ENCODE results near the gene KLRG1.
A peak's percentile ranks its signal among the peaks of the same experiment; 100 is the strongest.

The KLRG1 gene

GRCh38 chr12:8987163-8987562 lies 2.2 kb upstream of the KLRG1 start:
- no peak for DNase-seq

DNA sequence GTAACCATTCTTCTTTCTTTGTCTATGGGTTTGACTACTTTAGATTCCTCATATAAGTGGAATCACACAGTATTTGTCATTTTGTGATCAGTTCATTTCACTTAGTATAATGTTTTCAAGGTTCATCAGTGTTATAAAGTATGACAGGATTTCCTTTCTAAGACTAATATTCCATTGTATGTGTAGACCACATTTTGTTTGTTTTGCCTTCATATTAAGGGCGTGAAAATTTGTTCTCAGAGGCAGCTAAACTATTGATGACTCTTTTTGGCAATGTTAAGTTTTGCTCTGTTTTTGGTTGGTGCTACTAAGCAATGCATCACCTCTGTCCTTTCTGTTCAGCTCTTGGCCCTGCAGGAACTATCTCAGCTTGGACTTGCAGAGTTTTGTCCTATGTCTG lies 1.7 kb upstream of the KLRG1 start:
- no peak for DNase-seq

DNA sequence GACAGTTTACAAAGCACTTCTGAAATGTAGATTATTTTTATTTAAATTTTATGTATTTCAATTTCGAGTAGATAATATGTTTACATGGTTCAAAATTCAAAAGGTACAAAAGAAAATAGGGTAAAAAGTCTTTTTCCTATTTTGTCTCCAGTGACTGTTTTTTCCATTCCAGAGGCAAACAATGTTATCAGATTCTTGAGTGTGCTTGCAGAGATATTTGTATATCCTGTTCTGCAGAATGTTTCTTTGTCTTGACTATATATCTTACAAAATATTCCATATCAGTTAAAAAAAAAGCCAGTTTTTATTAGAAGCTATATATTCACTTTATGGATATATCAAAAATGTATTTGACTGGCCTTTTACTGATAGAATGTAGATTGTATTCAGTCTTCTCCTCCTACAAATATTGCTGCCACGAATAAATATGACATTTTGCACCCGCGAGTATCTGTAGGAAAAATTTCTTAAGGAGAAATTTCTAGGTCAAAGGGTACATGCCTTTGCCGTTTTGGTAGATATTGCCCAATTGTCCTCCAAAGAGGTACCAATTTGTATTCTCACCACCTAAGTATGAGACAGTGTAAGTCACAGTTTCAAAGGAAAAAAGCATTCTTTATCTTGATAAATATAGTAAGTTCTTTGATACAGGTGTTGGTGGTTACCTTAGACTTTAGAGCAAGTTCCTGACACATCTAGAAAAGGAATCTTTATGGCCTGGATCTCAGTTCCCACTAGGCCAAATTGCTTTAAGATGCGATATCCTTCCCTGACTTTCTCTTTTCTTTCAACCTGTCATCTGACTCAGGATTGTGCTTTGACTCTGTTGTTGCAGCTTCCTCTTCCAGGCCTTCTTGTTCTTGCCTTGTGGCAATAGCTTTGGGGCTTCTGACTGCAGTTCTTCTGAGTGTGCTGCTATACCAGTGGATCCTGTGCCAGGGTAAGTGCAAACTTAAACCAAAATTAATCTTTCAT lies 2.3 kb downstream of the KLRG1 start:
- DNase-seq, result peak; percentile 50 to 54

GRCh38 chr12:8993827-8994226 lies 4.5 kb downstream of the KLRG1 start:
- no peak for DNase-seq

- no peak for DNase-seq
These were observed 5.9 kb downstream of the KLRG1 start for GRCh38 chr12:8995021-8995775.

- peak in 1 of 2 donors; percentile 37 for DNase-seq
These were observed 7.5 kb downstream of the KLRG1 start for GRCh38 chr12:8996682-8997405.

DNA sequence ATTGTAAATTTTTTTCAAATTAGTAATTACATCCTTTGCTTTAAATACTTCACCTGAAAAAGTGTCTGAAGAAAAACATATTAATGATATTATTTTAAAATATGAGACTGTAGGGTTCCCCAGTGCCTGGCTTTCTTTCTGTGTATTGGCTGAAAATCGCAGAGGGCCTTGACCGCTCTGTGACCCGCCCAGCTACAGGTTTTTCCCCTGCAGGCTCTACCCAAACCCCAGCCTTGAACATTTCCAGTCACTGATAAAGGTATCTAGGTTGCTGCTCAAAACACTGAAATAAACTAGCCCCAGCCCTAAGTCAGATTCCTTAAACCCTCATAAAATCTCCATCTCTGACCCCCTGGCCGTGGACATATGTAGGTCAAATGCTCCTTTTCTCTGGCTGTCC lies 11.9 kb downstream of the KLRG1 start:
- no peak for DNase-seq

- DNase-seq, result no peak
These were observed 13.0 kb downstream of the KLRG1 start for GRCh38 chr12:9002335-9002734.

GRCh38 chr12:9022592-9022991 lies 33.2 kb downstream of the KLRG1 start:
- DNase-seq, result no peak

DNA sequence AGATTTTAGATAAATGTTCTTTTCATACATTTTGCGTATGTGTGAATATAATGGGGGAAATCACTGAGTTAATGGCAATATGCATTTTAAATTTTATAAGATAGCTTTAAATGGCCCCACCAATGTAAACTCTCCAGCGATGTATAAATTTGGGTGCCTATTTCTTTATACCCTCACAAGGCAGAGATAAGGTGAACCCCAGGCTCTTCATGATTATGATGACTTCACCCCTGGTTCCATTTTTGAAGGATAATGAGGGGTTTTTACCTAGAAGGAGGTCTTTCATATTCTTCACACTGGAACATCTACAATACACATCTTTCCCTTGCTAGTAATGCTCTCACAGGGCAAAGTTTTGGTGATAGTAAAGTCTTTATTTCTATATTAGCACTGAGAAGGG lies 35.2 kb downstream of the KLRG1 start:
- DNase-seq, result no peak

GRCh38 chr12:9027161-9028059 lies 38.1 kb downstream of the KLRG1 start:
- DNase-seq, result no peak

DNA sequence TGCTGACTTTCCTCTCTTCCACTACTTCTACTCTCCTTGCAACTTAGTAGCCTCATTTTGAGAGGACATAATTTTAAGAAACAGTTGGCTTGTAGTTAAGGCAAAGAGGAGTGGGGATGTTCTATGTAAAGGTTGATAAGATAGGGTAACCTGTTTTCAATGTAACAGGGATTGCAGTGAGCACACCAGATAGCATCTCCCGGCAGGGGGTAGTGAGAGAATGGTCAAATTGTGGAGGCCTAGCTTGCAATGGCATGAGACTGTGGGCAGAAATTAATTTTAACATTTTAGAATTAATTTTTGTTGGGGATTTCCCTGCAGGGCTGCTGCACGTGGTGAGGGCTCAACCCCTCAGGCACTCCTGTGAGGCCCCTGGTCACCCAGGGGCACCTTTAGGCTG lies 41.4 kb downstream of the KLRG1 start:
- DNase-seq, result no peak

- DNase-seq, result peak; percentile 82 to 96
These were observed 43.0 kb downstream of the KLRG1 start for GRCh38 chr12:9032202-9032964.

- DNase-seq, result peak; percentile 55 to 78
These were observed 44.0 kb downstream of the KLRG1 start for GRCh38 chr12:9033265-9033887.

DNA sequence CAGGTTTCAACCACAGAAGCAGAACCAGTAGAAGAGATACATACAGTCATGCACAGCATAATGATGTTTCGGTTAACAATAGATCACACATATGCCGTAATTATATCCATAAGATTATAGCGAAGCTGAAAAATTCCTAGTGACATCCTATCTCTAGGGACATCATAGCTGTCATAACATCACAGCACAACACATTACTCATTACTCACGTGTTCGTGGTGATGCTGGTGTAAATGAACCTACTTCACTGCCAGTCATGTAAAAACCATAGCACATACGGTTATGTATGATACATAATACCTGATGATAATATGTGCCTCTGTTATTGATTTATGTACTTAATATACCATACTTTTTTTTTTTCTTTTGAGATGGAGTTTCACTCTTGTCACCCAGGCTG lies 44.7 kb downstream of the KLRG1 start:
- DNase-seq, result no peak

DNA sequence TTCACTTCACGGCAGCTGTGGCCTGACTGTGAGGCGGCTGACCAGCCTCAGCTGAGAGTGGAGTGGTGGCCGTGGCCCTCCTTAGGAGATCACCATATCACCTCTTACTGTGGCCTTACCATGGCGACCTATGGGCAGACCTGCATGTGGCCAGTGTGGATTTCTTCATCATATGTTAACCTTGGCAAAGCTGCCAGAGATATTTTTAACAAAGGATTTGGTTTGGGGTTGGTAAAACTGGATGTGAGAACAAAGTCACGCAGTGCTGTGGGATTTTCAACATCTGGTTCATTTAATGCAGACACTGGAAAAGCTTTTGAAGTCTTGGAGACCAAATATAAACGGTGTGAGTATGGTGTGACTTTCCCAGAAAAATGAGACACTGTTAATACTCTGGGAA lies 46.9 kb downstream of the KLRG1 start:
- no peak for DNase-seq

- no peak for DNase-seq
These were observed 48.1 kb downstream of the KLRG1 start for GRCh38 chr12:9037431-9037830.

- peak; percentile 71 to 80 for DNase-seq
These were observed 50.1 kb downstream of the KLRG1 start for GRCh38 chr12:9039397-9039977.

- DNase-seq, result no peak
These were observed 51.3 kb downstream of the KLRG1 start for GRCh38 chr12:9040484-9041186.

DNA sequence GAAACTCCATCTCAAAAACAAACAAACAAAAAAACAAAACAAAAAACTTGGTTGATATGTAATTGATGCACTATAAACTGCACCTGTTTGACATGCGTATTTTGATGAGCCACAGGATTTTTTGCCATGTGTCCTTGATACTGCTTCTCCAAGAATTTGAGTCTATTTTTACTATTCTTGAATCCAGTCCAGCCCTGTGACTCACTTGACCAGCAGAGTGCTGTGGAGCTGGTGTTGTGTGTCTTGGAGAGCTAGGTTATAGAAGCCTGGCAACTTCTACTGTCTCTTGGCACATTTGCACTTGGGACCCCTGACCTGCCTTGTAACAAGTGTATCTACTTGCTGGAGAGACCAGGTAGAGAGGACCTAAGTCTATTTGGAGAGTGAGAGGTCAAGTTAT lies 52.0 kb downstream of the KLRG1 start:
- no peak for DNase-seq
